ENCODE results near the gene EIF5A2.
A peak's percentile ranks its signal among the peaks of the same experiment; 100 is the strongest.
"Not testable (repeated sequence)": the region's sequence is repeated elsewhere in the genome, so short reads cannot be mapped to it uniquely, and the experiment has no call there.

EIF5A2 gene

DNA sequence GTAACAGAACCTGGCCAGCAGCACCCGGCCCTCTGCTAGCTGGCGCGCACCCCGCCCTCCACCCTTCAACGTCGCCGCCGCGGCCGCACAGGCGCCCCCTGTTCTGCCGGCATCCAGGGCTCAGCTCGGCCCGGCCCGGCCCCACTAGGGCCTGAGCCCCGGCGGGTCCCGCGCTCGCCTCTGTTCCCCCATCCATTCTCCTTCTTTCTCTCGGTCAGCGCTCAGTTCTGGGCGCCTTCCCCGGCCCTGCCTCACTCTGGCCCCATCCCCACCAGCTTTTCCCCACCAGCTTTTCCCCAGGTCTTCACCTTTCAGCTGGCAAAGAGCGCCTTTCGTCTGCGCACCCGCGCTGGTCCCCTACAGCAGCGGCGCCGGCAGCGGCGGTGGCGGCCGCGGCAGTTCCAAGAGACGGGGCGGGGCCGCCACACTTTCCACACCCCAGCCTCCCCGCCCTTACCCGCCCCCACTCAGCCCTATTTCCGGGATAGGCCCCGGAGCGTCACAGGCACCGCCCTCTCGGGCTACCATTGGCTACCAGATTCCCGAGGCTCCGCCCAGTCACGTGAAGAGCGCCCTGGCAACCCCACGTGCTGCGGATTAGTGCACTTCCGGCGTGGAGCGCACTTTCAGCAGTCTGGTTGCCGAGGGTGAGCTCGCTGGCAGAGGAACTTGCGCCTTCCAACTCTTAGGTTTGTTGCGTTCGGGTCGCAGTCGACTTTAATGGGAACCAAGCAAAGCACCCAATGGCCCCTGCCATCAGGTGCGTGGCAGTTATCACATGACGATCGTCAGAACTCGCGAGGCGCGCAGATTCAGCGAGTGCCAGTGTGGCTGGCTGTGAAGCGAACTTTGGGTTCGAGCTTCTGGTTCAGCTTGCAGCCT lies at the start of gene EIF5A2:
TSS of gene EIF5A2 (minus strand) at position 403 of the 882 bp plus-strand sequence. CDS start 831 bp downstream, outside the sequence.
- peak; percentile 92 for DNase-seq

DNA sequence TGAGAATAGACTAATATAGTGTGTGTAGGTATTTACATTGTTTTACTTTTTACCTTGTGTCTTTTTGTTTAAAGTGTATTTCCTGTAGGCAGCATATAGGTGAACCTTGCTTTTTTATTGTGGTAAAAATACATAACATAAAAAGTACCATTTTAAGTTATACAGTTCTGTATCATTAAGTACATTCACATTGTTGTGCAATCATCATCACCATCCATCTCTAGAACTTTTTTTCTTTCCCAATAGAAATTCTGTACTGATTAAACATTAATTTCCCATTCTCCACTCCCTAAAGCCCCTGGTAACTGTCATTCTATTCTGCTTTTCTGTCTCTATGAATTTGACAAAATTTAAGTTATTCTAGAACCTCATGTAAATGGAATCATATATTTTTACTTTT lies 48.2 kb upstream of the EIF5A2 start:
- DNase-seq, result no peak

DNA sequence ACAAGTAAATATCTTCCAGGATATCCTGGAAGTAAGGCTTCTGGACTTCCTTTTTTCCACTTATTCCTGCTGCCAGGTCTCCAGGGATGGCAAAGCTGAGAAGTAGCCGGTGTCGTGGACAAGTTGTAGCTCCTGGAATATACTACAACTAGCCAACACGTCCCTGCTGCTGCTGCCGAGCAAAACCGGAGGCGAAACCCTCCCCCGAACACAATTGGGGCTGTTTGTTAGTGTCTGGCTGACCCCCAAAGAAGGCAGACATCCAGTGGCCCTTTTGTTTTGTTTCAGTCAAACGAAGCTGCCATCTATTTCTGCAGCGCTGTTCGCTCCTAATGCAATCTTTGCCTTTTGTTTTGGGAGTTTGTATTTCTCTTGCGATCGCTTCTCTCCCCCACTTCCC lies 45.3 kb upstream of the EIF5A2 start:
- no peak for DNase-seq

DNA sequence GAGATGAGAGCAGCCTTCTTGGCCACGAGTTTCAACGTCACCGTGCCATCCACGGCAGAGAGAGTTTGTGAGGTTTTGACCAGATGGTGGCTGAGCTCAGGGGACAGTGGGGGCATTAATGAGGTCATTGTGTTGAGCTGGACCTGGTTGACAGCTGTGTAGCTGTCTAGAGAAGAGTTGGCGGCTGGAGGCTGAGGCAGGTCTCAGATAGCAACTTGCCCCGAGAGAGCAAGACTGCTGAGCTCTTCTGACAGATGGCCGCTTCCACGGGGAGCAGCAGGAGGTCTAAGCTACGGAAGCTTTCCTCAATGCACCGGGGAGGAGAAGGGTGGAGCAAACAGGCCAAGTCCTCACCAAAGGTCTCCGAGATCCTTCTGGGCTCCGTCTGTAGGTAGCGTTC lies 44.8 kb upstream of the EIF5A2 start:
- DNase-seq, result no peak

DNA sequence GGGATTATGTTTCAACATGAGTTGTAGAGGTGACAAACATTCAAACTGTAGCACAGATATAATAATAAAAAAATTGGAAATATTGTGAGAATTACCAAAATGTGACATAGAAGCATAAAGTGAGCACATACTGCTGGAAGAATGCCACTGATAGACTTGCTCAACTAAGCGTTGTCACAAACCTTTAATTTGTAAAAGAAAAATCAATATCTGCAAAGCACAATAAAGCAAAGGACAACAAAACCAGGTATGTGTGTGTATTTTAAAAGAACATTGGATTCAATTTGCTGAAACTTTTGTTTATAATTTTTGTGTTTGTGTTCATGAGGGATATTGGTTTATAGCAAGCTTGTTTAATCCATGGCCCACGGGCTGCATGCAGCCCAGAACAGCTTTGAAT lies 40.8 kb upstream of the EIF5A2 start:
- no peak for DNase-seq

DNA sequence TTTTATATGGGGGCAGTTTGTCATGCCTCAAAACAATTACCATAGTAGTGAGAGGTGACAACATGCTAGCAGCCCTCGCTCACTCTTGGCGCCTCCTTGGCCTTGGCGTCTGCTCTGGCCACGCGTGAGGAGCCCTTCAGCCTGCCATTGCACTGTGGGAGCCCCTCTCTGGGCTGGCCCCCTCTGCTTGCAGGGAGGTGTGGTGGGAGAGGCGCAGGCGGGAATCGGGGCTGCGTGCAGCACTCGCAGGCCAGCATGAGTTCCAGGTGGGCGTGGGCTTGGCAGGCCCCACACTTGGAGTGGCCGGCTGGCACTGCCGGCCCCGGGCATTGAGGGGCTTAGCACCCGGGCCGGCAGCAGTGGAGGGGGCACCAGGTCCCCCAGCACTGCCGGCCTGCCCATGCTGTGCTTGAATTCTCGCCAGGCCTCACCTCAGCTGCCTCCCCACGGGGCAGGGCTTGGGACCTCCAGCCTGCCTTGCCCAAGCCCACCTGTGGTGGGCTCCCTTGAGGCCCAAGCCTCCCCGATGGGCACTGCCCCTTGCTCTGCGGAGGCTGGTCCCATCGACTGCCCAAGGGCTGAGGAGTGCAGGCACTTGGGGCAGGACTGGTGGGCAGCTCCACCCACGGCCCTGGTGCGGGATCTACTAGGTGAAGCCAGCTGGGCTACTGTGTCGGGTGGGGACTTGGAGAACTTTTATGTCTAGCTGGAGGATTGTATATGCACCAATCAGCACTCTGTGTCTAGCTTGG lies 38.8 kb upstream of the EIF5A2 start:
- DNase-seq, result no peak

DNA sequence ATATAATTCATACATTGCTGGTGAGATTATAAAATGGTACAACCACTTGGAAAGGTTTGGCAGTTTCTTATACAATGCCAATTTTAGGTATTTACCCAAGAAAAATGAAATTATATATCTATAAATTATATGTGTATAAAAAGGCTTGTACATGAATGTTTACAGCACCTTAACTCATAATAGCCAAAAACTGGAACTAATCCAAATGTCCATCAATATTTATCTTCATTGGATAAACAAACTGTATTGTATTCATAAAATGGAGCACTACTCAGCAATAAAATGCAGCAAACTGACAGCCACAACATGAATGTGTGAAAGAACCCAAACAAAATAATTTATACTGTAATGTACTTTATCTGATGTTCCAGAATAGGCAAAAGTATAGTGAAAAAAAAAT lies 33.6 kb upstream of the EIF5A2 start:
- no peak for DNase-seq

DNA sequence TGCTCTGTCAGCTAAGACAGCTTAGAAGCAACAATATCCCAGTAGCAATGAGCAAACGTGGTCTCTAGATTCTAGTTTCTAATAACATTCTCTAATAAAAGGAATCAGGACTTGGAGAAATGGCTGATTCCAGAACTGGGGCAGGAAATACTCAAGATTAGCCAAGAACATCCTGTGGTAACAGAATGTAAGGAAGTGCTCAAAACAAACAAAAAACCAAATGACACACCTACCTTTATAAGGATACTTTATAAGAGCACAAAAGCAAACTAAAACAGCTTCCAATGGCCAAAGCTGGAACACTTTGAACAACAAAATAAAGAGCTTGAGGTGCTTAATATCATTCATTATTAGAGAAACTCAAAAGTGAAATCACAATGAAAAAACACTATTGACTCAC lies 33.1 kb upstream of the EIF5A2 start:
- DNase-seq, result no peak

DNA sequence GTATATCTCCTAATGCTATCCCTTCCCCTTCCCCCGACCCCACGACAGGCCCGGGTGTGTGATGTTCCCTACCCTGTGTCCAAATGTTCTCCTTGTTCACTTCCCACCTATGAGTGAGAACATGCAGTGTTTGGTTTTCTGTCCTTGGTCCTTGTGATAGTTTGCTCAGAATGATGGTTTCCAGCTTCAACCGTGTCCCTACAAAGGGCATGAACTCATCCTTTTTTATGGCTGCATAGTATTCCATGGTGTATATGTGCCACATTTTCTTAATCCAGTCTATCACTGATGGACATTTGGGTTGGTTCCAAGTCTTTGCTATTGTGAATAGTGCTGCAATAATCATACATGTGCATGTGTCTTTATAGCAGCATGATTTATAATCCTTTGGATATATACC lies 24.6 kb upstream of the EIF5A2 start:
- DNase-seq, result not testable (repeated sequence)

DNA sequence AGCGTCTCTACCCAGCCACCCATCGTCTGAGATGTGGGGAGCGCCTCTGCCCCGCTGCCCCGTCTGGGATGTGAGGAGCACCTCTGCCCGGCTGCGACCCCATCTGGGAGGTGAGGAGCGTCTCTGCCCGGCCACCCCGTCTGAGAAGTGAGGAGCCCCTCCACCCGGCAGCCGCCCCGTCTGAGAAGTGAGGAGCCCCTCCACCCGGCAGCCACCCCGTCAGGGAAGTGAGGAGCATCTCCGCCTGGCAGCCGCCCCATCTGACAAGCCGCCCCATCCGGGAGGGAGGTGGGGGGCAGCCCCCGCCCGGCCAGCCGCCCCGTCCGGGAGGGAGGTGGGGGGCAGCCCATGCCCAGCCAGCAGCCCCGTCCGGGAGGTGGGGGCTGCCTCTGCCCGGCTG lies 15.1 kb upstream of the EIF5A2 start:
- not testable (repeated sequence) for DNase-seq

DNA sequence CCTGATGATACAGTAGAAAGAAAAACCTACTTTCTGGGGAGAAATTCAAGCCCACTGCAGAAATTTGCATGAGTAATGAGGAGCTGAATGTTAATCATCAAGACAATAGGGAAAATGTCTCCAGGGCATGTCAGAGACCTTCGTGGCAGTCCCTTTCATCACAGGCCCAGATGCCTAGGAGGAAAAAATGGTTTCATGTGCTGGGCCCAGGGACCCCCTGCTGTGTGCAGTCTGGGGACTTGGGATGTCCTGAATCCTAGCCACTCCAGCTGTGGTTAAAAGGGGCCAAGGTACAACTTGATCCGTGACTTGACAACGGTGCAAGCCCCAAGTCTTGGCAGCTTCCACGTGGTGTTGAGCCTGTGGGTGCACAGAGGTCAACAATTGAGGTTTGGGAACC lies 10.3 kb upstream of the EIF5A2 start:
- DNase-seq, result no peak

DNA sequence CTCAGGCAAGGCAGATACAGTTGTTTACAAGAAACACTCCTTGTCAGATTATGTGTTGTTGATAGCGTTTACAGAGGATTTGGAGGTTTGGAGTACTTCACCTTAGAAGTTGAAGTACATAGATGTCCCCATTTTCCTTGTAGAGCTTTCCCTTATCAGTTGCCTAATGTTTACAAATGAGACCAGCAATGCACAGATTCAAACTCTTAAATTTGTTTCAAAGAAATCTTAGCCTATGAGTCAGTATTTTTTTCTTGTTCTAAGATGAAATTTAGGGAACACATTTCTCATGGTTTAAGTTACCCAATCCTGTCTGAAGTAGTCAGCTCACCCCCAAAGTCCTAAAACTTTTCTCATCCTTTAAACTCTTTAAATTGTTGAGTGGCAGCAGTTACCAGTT lies 6.3 kb upstream of the EIF5A2 start:
- DNase-seq, result no peak

DNA sequence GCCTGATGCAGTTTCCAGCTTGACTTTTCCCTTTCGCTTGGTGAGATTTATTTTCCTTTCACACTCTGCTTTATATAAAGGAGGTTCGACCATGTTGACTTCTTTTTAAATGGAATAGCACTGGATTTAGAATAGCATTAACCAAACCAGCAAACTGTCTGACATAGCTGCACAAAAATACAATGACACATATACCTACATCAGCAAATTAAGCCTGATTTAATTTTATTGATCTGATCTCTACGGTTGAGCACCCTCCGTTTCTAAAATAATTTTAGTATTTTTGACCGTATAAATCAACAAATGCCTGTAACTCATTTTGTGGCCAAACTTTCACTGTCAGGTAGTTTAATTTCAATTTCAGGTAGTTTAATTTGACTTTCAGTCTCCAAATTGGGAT lies 5.8 kb upstream of the EIF5A2 start:
- no peak for DNase-seq

DNA sequence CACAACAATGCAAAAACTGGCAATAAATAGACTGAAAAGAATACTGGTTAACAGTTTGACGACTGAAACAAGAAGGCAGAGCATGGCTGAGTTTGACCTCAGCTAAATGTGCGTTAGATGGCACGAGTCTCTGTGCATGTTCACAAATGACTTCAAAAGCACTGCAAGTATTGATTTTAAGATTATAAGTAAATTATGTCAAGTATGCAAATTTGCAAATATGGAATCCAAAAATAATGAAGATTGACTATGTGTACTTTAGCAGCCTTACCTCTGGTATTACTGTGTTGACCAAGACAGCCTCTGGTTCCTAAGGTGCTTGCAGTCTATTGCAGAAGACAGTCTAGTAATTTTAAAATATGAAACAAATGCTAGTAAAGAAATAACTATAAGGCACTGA lies 2.6 kb upstream of the EIF5A2 start:
- DNase-seq, result no peak

DNA sequence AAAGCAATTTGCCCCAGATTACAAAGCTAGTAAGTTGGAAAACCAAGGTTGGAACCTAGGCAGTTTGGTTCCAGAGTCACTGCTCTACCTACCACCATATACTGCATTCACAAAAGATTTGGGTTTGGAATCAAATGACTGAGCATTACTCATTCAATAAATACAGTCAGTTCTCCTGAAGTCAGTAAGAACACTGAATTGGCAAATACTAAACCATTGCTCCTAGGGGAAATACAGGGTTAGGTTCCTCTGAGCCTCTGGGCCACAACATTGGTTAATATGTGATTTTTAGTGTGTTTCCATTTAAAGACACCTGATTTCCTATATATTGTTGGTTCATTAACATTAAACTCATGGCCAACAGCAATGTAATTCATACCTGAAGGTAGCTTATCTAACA lies 2.1 kb upstream of the EIF5A2 start:
- DNase-seq, result no peak

DNA sequence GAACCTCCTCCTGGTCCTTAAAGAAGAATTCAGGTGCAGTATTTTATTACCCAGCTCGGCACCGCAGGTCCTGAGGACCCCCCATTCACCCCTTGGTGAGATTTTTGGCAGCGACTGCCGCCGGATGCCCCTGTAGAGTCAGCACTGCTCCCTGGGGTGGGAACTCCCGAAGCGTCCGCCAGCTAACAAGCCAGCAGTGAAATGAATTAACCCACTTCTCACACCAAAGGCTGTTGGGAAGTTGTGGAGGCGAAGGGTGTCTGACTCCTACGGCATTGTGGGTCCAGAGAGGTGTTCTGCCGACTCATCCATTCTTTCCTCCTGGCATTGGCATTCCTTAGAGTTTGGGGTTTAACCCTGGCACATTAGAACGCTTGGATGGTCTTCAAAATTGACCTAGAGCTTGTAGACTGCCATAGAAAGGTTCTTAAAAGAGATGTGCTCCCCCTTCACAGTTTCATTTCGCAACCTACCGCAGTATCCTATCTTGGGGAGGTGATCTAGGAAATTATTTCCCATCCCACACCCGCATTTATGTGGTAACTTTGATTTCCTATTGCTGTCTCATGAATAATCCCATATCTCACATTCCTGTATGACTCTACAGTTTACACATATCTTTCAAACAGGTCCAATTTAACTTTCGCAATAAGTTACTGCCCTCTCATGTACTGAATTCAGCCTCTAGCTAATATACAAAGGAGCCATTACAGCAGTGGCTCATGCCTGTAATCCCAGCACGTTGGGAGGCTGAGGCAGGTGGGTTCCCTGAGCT lies 879 bp upstream of the EIF5A2 start:
- DNase-seq, result no peak

DNA sequence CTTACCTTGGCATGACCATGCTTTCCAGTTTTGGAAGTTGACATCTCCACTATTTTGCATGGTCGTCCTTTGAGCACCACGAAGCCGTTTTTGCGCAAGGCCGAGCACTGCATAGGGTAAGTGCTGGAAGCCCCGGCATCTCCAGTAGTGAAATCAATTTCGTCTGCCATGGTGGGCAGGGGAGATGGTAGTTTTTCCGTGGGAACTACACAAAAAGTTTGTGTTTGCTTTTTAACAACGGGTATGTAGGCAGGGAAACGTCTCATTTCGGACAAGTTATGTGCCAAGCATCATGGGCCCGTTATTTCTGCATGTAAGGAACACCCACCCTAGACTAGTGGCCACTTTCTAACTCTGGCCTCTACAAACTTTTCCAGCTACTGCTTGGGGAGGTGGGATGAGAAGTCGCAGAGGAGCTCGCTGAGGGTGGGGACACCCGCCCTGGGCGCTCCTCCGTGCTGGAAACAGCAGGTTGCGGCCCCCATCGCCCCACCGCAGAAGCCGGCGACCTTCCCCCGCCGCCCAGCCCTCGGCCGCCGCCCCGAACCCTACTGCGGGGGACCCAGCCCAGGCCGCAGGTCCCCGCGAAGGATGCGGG lies 701 bp downstream of the EIF5A2 start:
- DNase-seq, result no peak

DNA sequence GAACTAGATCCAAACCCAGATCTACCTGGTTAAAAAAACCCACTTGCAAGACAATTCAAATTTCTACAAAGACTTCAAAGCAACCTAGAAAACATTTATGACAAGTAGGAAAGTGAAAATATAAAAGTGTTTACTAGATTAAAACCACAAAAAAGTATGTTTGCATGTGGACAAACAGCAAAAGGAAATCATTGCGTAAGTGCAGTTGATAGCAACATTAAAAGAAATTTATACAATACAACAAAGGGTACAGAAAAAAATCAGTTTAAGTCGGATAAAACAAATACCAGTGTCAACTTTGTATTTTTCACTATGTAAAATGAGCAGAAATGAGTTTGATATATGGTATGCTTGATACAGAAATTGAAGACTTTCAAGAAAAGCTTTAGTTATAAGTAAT lies 2.6 kb downstream of the EIF5A2 start:
- DNase-seq, result no peak

DNA sequence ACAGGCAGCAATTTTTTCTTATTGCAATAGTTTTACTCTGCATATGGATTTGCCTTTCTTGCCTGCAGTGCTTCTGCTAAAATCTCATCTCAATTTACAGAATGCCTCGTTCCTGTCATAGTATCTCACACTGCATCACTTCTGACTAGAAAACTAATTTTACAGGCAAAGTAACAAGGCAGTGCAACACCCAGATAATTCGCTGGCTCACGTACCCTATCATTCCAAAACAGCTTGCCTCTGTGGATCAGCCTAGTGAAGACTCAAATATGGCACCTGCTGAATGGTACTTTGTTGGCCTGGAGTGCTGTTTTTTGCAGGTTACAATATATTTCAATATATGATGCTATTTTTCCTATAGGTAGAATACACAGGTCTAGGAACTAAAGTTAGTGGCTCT lies 5.3 kb downstream of the EIF5A2 start:
- no peak for DNase-seq

DNA sequence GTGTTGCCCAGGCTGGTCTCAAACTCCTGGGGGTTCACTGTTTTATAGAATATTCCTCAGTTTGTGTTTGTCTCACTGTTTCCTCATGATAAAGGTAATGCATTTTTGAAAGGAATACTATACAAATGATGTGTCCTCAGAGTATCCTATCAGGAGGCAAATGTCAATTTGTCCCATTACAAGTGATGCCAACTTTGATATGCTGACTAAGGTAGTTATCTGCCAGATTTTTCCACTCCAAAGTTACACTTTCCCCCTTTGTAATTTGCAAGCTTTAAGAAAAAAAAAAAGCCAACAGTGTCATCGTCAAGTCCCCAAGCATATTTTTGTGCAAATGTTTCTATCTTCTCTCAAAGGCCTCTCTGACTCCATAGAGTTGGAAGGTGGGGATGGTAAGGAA lies 9.0 kb downstream of the EIF5A2 start:
- DNase-seq, result no peak

DNA sequence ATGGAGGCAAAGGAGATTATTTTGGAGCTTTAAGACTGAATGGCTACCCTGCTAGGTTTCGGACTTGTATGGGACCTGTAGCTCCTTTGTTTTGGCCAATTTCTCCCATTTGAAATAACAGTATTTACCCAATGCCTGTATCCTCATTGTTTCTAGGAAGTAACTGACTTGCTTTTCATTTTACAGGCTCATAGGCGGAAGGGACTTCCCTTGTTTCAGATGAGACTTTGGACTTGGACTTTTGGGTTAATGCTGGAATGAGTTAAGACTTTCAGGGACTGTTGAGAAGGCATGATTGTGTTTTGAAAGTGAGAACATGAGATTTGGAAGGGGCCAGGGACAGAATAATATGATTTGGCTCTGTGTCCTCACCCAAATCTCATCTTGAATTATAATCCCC lies 10.5 kb downstream of the EIF5A2 start:
- DNase-seq, result no peak

DNA sequence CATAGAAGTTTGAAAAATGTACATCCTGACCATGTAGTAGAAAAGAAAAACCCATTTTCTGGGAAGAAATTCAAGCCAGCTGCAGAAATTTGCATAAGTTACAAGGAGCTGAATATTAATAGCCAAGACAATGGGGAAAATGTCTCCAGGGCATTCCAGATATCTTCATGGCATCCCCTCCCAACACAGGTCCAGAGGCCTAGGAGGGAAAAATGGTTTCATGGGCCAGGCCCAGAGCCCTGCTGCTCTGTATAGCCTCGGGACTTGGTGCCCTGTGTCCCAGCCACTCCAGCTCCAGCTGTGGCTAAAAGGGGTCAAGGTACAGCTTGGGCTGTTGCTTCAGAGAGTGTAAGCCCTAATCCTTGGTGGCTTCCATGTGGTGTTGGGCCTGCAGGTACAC lies 11.2 kb downstream of the EIF5A2 start:
- DNase-seq, result not testable (repeated sequence)

DNA sequence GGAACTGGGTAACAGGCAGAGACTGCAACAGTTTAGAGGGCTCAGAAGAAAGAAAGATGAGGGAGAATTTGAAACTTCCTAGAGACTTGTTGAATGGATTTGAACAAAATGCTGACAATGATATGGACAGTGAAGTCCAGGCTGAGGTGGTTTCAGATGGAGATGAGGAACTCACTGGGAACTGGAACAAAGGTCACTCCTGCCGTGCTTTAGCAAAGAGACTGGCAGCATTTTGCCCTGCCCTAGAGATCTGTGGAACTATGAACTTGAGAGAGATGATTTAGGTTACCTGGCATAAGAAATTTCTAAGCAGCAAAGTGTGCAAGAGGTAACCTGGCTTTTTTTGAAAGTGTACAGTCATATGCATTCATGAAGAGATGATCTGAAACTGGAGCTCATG lies 11.7 kb downstream of the EIF5A2 start:
- no peak for DNase-seq

Measured in inflammatory macrophage treated with lipopolysaccharide for 4 hours (primary cell).